DMS 273 (cell line): Measurements from ENCODE around the gene FOXI1.

Experiments
- DNase-seq: peaks from one replicate; lab custom pipeline; 2025; ENCODE audit not compliant: unreplicated experiment; lab: John Stamatoyannopoulos, UW

Gene FOXI1

GRCh38 chr5:170149206-170149515 is 43.5 kb downstream of the FOXI1 start:
- DNase-seq: no peak

- no peak for DNase-seq
Observed at GRCh38 chr5:170150713-170151096, 45.0 kb downstream of the FOXI1 start.

DNA sequence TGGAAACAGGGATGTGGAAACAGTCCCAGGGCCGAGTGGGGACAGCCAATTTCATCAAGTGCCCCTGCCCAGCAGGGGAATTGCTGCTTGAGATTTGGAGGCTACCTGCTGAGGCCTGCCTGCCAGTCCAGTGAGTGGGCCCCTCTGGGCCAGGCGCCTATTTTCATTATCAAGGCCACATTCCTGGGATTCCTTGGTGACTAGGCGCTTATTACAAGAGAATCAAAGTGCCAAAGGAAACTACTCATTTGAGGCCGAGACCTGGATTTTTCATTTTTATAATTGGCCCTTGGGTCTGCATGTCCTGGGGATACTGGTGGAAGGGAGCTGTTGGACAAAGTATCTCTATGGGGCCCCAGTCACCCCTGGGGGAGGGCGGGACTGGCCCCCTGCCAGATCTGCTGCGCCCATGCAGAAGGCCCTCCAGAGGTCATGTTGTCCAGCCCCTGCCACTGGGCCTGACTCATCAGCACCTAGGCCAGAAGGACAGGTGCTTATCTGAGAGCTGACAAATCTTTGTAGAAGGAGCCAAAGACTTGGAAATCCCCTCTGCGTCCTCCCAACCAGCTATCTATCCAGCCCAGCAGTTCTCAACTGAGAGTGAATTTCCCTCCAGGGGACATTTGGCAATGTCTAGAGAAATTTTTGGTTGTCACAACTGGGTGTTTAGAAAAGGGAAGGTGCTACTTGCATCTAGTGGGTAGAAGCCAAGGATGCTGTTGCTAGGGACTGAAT is 45.6 kb downstream of the FOXI1 start:
- no peak for DNase-seq

- DNase-seq: no peak
Observed at GRCh38 chr5:170152767-170153166, 47.1 kb downstream of the FOXI1 start.

DNA sequence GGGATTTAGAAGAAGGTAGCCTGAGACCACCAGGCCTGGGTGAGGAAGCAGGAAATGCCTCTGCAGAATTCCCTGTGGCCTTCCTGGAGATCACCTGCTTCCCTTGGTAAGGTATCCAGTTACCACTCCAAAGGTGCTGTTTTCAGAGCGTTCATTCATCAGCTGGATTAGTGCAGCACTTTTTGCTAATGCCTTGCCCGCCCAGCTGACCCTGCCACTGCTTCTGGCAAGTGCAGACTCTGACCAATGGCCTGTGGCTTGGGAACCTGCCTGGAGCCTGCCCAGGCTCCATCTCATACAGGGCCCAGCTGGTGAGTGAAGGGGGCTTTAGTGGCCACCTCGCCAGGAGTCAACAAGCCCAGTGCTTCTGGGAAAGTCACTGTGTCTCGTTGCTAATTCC is 48.6 kb downstream of the FOXI1 start:
- DNase-seq: peak; percentile 21

DNA sequence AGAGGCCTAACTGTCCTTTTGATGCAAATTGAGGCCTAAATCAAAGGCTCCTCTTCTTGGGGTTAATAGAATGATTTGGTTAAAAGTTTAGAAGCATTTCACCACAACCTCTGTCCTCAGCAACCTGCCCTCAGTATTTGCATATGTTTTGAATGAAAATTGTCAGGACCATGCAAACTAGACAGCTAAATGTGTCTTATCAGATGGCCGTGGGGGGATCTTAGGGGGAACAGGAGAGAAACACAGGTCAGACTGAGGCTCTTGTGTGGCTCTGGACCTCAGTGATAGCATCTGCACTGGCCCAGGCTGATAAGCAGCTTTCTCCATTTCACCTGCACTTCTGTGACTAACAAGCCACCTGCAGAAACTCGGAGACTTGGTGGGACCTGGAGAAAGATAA is 49.0 kb downstream of the FOXI1 start:
- DNase-seq: no peak

GRCh38 chr5:170155771-170156170 is 50.1 kb downstream of the FOXI1 start:
- no peak for DNase-seq

DNA sequence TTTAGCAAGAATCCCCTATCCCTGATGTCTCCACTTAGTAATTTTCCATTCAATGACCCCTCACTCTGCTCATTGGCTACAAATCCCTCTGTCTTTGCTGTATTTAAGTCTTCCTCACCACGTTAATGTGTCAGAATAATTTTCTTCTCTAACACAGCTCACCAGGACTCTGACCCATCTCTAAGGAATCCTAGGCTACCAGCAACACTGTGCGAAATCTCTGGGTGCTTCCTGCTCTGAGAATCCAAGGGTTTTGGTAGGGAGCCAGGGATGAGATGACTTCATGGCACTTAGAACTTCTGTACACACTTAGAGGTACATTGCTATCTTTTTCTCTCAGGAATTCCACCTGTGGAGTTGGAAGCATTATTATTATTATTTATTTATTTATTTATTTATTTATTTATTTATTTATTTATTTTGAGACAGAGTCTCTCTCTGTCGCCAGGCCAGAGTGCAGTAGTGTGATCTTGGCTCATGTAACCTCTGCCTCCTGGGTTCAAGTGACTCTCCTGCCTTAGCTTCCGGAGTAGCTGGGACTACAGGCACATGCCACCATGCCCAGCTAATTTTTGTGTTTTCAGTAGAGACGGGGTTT is 53.5 kb downstream of the FOXI1 start:
- DNase-seq: no peak
